Measurements from ENCODE around the gene IL36A. TPM values are rescaled to one million over a fixed set of nuclear protein-coding genes. Genes with fewer than 3 reads are reported as not detected.

The IL36A gene
- polyA plus RNA-seq, 10 donors = not detected

- DNase-seq = no peak
Observed at GRCh38 chr2:113050921-113051895, 45.9 kb downstream of the IL36A start.

- no peak for DNase-seq
Observed at GRCh38 chr2:113052396-113052917, 47.2 kb downstream of the IL36A start, which contains the start of gene IL36B. Gene IL36B (minus strand): TSS chr2:113052867.

- no peak for DNase-seq
Observed at GRCh38 chr2:113053666-113054065, 48.4 kb downstream of the IL36A start.

DNA sequence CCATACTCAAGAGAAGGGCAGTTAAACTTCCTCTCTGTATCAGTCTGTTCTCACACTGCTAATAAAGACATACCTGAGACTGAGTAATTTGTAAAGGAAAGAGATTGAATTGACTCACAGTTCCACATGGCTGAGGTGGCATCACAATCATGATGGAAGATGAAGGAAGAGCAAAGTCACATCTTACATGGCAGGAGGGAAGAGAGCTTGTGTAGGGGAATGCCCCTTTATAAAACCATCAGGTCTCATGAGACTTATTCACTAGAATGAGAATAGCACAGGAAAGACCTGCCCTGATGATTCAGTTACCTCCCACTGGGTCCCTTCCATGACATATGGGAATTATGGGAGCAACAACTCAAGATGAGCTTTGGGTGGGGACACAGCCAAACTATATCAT, 48.8 kb downstream of the IL36A start:
- no peak for DNase-seq

GRCh38 chr2:113056521-113056920, 51.3 kb downstream of the IL36A start:
- DNase-seq = no peak

DNA sequence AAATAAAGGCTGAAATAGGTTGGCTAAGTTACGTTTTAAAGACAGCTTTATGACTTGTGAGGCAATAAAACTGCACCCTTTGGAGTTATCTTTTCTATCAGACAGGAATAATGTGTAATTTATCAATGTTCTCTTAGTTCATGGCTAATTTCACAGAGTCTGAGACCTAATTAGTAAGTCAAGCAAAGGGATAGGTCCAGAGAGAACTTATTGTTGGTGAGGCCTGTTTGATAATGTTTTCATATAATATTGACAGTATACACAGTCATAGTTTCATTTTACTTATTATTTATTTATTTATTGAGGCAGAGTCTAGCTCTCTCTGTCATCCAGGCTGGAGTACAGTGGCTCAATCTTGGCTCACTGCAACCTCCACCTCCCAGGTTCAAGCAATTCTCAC, 51.9 kb downstream of the IL36A start:
- DNase-seq = no peak

Other genes with a start within 250 kb of the IL36A start
- 10 to 100 TPM in 4 of 10 donors, 1 to 10 TPM in 6; 6.8 to 15.8 (median 9.6) TPM for gene CKAP2L, start 240.8 kb upstream of the IL36A start, polyA plus RNA-seq (ENCODE audit: insufficient read length in 10 of 10)
- gene IL1A, start 221.0 kb upstream of the IL36A start, polyA plus RNA-seq (ENCODE audit: insufficient read length in 10 of 10) = under 1 TPM in 2 of 10 donors, not detected in 8; 0.10 to 0.23 TPM
- gene IL1B, start 168.7 kb upstream of the IL36A start, polyA plus RNA-seq (ENCODE audit: insufficient read length in 10 of 10) = 1 to 10 TPM in 2 of 10 donors, under 1 TPM in 7, not detected in 1; 0.34 to 4.9 (median 0.59) TPM
- gene IL37, start 94.3 kb upstream of the IL36A start, polyA plus RNA-seq (ENCODE audit: insufficient read length in 10 of 10) = under 1 TPM in 1 of 10 donors, not detected in 9; 0.30 TPM
- under 1 TPM in 2 of 10 donors, not detected in 8; 0.29 to 0.53 TPM for gene IL36G, start 27.5 kb upstream of the IL36A start, polyA plus RNA-seq (ENCODE audit: insufficient read length in 10 of 10)
- gene IL36B, start 47.4 kb downstream of the IL36A start, polyA plus RNA-seq (ENCODE audit: insufficient read length in 10 of 10) = not detected
- gene IL36RN, start 53.7 kb downstream of the IL36A start, polyA plus RNA-seq (ENCODE audit: insufficient read length in 10 of 10) = 1 to 10 TPM in 1 of 10 donors, under 1 TPM in 1, not detected in 8; 0.34 to 2.4 TPM
- gene IL1F10, start 62.5 kb downstream of the IL36A start, polyA plus RNA-seq (ENCODE audit: insufficient read length in 10 of 10) = not detected
- 1 to 10 TPM in 3 of 10 donors, under 1 TPM in 7; 0.18 to 3.4 (median 0.74) TPM for gene IL1RN, start 122.1 kb downstream of the IL36A start, polyA plus RNA-seq (ENCODE audit: insufficient read length in 10 of 10)
- 1 to 10 TPM; 1.2 to 4.2 (median 2.0) TPM for gene PSD4, start 168.5 kb downstream of the IL36A start, polyA plus RNA-seq (ENCODE audit: insufficient read length in 10 of 10)